ENCODE data around the gene TMX1.

- no peak for TF ChIP-seq CTCF (IDR thresholded peaks at IDR 0.05; ENCODE audit: low read depth, low read length, missing input control)
- TF ChIP-seq GABPA (IDR thresholded peaks at IDR 0.05 in 1 of 2, conservative IDR thresholded peaks at IDR 0.05 in 1 of 2), result no peak
- no peak for TF ChIP-seq ATF3 (IDR thresholded peaks at IDR 0.05)
These were observed 42.5 kb downstream of the TMX1 start for GRCh38 chr14:51282517-51282916.

Data from liver (tissue), 3 donors.